NOMO-1 (cell line): ENCODE data around the gene NAV2.
"Not testable (repeated sequence)": the region's sequence is repeated elsewhere in the genome, so short reads cannot be mapped to it uniquely, and the experiment has no call there.

ENCODE experiments used
- DNase-seq, 2 experiments: peaks; one replicate each; lab custom pipeline; 2025; ENCODE audit not compliant: unreplicated experiment in 2 of 2; lab: John Stamatoyannopoulos, UW

NAV2 gene

DNA sequence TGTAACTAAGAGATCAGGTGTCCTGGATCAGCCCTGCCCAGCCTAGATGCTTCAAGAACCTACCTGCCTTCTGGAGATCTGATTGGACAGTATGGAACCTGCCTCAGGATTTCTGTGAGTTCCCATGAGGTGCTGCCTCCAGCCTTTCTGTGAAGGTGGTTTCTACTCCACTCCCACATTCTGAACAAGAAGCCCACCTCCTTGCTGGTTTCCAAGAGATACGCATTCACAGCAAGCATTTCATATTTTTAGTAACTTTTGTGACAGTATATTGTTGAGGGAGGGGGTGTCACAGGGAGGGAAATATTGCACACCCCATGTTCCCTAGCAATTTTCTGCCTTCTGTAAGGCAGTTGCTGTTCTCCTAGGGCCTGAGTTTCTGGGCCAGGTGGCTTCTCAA, 204.4 kb downstream of the NAV2 start:
- DNase-seq = no peak

DNA sequence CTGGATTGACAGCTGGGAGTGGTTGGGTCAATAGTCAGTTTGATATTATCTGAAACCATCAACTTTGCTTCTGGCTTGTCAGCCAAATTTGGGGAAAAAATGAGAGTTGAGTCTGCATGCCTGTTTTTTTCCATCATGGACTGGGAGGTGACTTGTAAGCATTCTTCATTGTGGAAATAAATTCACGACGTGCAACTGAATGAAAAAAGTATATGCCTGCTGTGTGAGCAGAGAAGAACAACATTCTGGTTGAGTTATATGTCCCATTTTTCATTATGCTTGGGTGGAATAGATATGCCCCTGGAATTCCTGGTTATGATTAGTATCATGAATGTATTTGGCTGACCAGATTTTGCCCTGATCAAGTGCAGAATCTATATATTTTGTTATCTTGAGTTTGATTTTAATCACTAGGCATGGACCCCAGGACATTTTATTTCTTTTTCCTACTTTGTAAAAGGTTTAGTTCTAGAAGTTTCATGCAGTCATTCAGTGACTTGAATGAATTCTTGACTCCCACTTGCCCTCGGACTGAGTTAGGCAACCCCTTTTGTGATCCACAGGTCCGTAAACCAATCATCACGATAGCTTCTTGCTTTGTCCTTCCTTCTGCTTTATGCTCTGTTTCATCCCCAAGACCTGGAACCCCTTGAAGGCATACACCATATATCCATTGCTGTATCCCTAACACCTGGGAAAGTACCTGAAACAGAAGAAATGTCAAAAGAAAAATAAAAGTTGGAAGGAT, 205.8 kb downstream of the NAV2 start:
- no peak for DNase-seq

GRCh38 chr11:19919050-19919561, 206.5 kb downstream of the NAV2 start:
- no peak for DNase-seq

DNA sequence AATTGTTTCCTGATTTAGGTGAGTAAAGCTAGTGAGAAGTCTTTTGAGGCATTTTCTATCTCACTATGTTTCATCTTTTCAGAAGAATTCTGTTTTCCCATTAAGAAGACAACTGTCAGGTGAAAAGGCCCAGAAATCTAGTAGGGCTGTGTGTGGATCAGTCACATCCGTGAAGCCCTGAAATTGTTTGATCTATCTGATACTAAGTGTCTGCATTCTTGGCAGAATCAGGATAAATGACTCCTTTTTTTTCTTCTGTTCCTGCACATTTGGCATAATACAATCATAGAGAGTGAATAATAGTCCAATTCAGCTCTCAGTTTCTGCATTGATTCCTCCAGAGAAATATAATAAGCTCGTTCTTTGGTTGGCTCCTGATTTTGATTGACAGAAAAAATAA, 208.3 kb downstream of the NAV2 start:
- no peak for DNase-seq

GRCh38 chr11:19921976-19922688, 209.5 kb downstream of the NAV2 start:
- no peak for DNase-seq

DNA sequence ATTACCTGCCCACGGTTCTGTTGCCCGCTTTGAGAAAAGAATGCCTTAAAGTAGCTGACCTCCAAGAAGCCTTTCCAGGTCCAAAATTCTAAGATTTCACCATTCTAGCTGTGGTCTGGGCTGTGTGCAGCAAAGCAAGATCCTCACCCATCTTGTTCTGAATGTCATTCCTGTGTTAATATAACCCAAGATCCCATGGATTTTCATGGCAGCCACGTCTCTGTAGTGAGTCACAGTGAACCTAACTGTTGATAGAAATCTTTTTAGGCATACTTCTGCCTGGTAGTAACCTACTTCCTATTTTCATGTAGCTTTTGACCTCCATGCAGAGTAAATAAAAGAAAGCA, 210.0 kb downstream of the NAV2 start:
- no peak for DNase-seq

GRCh38 chr11:19923626-19924025, 211.0 kb downstream of the NAV2 start:
- no peak for DNase-seq

GRCh38 chr11:19924311-19924710, 211.7 kb downstream of the NAV2 start:
- DNase-seq = no peak

DNA sequence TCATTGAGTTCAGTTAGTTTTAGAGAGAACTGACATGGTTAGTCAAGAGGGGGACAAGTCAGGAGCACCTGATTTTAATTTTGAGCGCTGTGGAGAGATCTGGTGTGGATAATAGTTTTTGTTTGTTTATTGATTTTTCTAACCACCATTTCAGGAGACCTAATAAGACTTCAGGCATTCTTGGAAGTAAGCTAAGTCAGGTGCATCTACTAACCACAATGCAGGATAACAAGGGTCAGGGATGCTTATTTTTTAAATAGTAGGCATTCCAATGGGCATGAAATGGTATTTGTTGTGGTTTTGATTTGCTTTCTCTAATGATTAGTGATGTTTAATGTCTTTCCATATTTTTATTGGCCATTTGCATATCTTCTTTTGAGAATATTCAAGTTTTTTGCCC, 212.1 kb downstream of the NAV2 start:
- DNase-seq = no peak

- not testable (repeated sequence) for DNase-seq
Observed at GRCh38 chr11:19927403-19927802, 214.8 kb downstream of the NAV2 start.

GRCh38 chr11:19929147-19929546, 216.5 kb downstream of the NAV2 start:
- no peak for DNase-seq

DNA sequence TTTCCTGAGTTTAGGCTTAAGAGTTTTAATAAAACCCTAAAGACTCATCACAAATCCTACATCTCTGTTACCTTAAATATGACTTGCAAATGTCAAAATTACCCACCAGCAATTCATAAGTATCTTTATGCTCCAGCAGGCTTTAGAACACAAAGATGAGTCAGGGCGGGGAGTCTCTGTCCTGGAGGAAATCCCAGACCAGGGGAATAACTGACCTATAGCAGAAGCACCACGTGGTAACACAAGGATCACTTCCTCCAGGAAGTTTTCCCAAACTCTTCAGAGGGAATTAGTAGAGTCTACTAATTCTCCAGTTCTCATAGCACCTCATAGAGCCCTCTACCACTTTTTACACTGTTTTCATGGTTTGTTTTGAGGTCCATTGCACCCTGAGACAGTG, 217.0 kb downstream of the NAV2 start:
- no peak for DNase-seq

GRCh38 chr11:19931141-19931770, 218.6 kb downstream of the NAV2 start:
- DNase-seq = no peak

DNA sequence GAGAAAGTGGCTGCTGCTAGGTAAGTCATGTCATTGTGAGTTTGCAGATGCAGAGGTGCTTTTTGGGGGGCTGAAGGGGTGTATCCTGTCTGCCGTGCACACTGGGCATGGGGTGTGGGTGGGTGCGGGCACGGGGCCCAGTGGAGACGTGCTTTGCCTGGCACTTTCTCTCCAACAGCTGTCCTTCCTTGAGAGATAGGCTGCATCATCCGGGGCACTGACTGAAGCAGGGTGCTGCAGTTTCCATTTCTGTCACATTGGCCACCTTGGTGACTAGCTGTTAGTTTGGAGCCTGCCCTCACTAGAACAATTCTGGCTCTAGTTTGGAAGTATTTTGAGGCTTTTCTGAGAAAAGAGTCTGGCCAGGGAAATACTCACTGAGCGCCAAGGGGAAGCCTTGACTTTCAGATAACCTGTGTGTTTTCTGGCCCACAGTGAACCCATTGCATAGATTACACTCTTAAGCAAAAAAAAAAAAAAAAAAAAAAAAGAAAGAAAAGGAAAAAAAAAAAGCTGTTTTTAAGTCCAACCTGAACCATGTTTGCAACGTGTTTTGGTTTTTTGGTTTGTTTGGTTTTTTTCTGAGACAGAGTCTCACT, 219.2 kb downstream of the NAV2 start:
- no peak for DNase-seq

- DNase-seq = no peak
Observed at GRCh38 chr11:19933132-19933735, 220.6 kb downstream of the NAV2 start.

DNA sequence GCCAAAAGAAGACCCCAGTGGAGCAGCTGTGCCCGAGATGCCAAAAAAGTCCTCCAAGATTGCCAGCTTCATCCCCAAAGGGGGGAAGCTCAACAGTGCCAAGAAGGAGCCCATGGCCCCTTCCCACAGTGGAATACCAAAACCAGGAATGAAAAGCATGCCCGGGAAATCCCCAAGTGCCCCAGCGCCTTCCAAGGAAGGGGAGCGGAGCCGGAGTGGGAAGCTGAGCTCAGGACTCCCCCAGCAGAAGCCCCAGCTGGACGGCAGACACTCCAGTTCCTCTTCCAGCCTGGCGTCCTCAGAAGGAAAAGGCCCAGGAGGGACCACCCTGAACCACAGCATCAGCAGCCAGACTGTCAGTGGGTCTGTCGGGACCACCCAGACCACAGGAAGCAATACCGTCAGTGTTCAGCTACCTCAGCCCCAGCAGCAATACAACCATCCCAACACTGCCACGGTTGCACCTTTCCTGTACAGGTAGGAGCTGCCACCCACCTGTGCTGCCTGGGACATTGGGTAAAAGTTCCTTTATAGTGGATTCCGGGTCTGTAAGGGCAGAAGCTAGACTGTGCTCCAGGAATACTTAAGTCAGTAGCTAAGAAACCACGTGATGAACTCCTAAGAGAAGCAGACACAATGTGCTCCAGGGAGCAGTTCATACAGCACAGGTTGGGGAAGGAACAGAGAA, 221.3 kb downstream of the NAV2 start:
- DNase-seq = no peak

DNA sequence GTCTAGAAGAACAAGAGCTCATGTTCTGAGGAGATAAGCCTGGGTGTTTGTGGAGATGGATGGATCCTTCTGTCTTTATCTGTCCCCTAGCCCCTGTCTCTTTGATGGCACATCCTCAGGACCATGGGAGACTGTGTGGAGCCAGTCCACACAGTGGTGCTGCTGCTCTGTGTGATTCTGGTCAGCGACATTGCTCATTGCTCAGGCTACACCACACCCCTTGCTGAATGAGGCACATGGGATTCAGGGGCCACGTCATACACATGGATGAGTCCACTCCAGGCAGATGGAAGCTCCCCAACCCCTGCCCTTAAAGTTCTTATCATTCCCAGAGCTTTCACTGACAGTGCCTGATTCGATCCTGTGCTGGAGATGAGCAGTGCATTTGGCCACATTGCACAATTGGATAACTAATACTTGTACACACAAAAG, 222.2 kb downstream of the NAV2 start:
- DNase-seq = no peak

DNA sequence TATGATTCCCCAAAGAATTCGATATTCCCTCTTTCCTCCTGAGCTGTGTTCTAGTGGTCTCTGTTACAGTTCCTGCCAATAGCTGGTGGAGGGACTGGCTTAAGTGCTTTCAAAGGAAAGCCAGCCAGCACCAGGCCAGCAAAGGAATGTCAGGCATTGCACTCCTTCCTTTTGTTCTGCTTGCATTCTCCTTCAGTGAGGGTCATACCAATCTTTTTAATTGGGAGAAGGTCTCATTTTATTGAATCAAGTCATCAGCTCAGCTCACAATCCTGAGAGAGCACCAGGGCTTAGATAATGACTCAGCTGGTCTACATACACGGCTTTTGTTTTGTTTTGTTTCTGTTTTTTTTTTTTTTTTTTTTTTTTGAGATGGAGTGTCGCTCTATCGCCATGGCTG, 222.9 kb downstream of the NAV2 start:
- DNase-seq = no peak

- DNase-seq = no peak
Observed at GRCh38 chr11:19936461-19936860, 223.8 kb downstream of the NAV2 start.

GRCh38 chr11:19938169-19938856, 225.7 kb downstream of the NAV2 start:
- DNase-seq = peak in 1 of 2 experiments; percentile 23
